ENCODE measurements around the gene CNTN4. TPM values are rescaled to one million over a fixed set of nuclear protein-coding genes. Genes with fewer than 3 reads are reported as not detected.

The CNTN4 gene
- total and polyA plus RNA-seq, 2 donors (not counting 3 experiments of a cell fraction or from before 2014, with no cell fraction given) = not detected

GRCh38 chr3:2897821-2898220, 799.2 kb downstream of the CNTN4 start:
- H3K79me2 ChIP-seq (ENCODE audit: control insufficient read depth, insufficient read depth, low read length) = no peaks in the 10 kb centered on the region
- no peak overlapping the region for H2AFZ ChIP-seq (ENCODE audit: low read depth, low read length)
- H3K4me3 ChIP-seq (replicated peaks in 1 of 3; ENCODE audit: insufficient read depth in 1 of 3, low read depth in 1 of 3, low read length in 3 of 3) = no peak overlapping the region
- DNase-seq (ENCODE audit: low read depth, low spot score) = no peak
- H3K4me2 ChIP-seq (ENCODE audit: insufficient read depth, low read length) = no peak overlapping the region
- no peaks in the 10 kb centered on the region for H3K36me3 ChIP-seq (ENCODE audit: control insufficient read depth in 2 of 2, extremely low read depth in 1 of 2, insufficient read depth in 2 of 2, low read length in 2 of 2)
- ChIA-PET POLR2A (no interaction called here), CTCF (no interaction called here)
- intact Hi-C loops (cut with micrococcal nuclease) = no loop called here
- no peak overlapping the region for H3K27ac ChIP-seq (ENCODE audit: insufficient read depth, low read depth, low read length)
- no TSS peak for BruUV-seq (replicated peaks)
- H3K9me1 ChIP-seq (replicated peaks; ENCODE audit: control insufficient read depth, extremely low read depth, insufficient read depth, low read length) = no peaks in the 10 kb centered on the region
- dilution Hi-C loops (cut with MboI; ENCODE audit: extremely low pct_ligation_motif_present, low sequenced_read_pairs) = no loop called here
- TF ChIP-seq JUN (IDR thresholded peaks at IDR 0.05; ENCODE audit: borderline replicate concordance, insufficient read depth, insufficient read length, low read depth) (no peak), CTCF (IDR thresholded peaks at IDR 0.05; ENCODE audit: extremely low read depth in 1 of 2, insufficient read depth in 1 of 2, low read depth in 1 of 2, low read length in 2 of 2) (no peak), MYC (IDR thresholded peaks at IDR 0.05; ENCODE audit: low read depth, low read length) (no peak), FOS (IDR thresholded peaks at IDR 0.05; ENCODE audit: borderline replicate concordance, insufficient read depth, low read length) (no peak), GATA2 (IDR thresholded peaks at IDR 0.05; ENCODE audit: insufficient read depth, insufficient read length, low read depth, low read length) (no peak), POLR2A (IDR thresholded peaks at IDR 0.05; ENCODE audit: low read depth, low read length) (no peak), EZH2 (IDR thresholded peaks at IDR 0.05; ENCODE audit: borderline replicate concordance, low read depth, low read length, severe bottlenecking) (no peak), MAX (IDR thresholded peaks at IDR 0.05; ENCODE audit: insufficient read depth, insufficient read length) (no peak), POLR2AphosphoS5 (IDR thresholded peaks at IDR 0.05; ENCODE audit: insufficient read depth, low read depth, low read length) (no peak)
- no peak overlapping the region for H3K9ac ChIP-seq (replicated peaks; ENCODE audit: extremely low read depth, insufficient read depth, low read length)
- H3K9me3 ChIP-seq (replicated peaks; ENCODE audit: control insufficient read depth, insufficient read depth, low read length) = peaks cover 5% of the 10 kb centered on the region
- H3K27me3 ChIP-seq (ENCODE audit: control insufficient read depth in 2 of 2, insufficient read depth in 2 of 2, low read length in 2 of 2) = no peaks in the 10 kb centered on the region
- H4K20me1 ChIP-seq (replicated peaks; ENCODE audit: control insufficient read depth, extremely low read depth, insufficient read depth, low read length) = no peaks in the 10 kb centered on the region
- H3K4me1 ChIP-seq (ENCODE audit: control insufficient read depth, extremely low read depth, insufficient read depth, low read length) = no peaks in the 10 kb centered on the region
- FAIRE-seq = no peak

All from endothelial cell of umbilical vein (primary cell).